Small intestine (tissue), 16 donors: ENCODE results near the gene NEIL3. TPM values are rescaled to one million over a fixed set of nuclear protein-coding genes. Genes with fewer than 3 reads are reported as not detected.
A peak's percentile ranks its signal among the peaks of the same experiment; 100 is the strongest.

ENCODE experiments used
- DNase-seq, 2 donors: peaks; one replicate each; pipeline versions ENCODE4 v3.0.0 to v3.0.0-alpha.2; 2013
- FAIRE-seq: peaks from 2 replicates; lab custom pipeline; 2012; peaks lifted over from hg19 to GRCh38; lab: Jason Lieb, UNC
- H3K27ac ChIP-seq, 3 donors: one replicate each; pipeline ENCODE4 v1.5.1; 2013; ENCODE audit warnings: low read length in 2 of 3, mild to moderate bottlenecking in 2 of 3, control low read depth in 1 of 3, inconsistent platforms in 1 of 3, low read depth in 1 of 3, moderate library complexity in 1 of 3
- H3K27me3 ChIP-seq, 3 donors: one replicate each; pipeline ENCODE4 v1.6.1; 2013; ENCODE audit warnings: low read length in 3 of 3, inconsistent platforms in 1 of 3; ENCODE audit not compliant: control insufficient read depth in 3 of 3, insufficient read depth in 3 of 3
- H3K36me3 ChIP-seq, 3 donors: one replicate each; pipeline ENCODE4 v1.6.1; 2013; ENCODE audit warnings: low read length in 3 of 3, inconsistent platforms in 1 of 3, low read depth in 1 of 3, mild to moderate bottlenecking in 1 of 3, moderate library complexity in 1 of 3; ENCODE audit not compliant: control insufficient read depth in 3 of 3, insufficient read depth in 2 of 3
- H3K4me1 ChIP-seq, 3 donors: one replicate each; pipeline ENCODE4 v1.6.1; 2013; ENCODE audit warnings: low read length in 2 of 3, inconsistent platforms in 1 of 3, low read depth in 1 of 3, mild to moderate bottlenecking in 1 of 3, moderate library complexity in 1 of 3; ENCODE audit not compliant: control insufficient read depth in 3 of 3, insufficient read depth in 2 of 3
- H3K4me3 ChIP-seq, 3 donors: one replicate each; pipeline ENCODE4 v1.5.1; 2013; ENCODE audit warnings: low read length in 3 of 3, control low read depth in 1 of 3, inconsistent platforms in 1 of 3, low read depth in 1 of 3, mild to moderate bottlenecking in 1 of 3, moderate library complexity in 1 of 3
- H3K9me3 ChIP-seq, 2 donors: one replicate each; pipeline ENCODE4 v1.6.1; 2013; ENCODE audit warnings: low read depth in 1 of 2, low read length in 1 of 2; ENCODE audit not compliant: control insufficient read depth in 2 of 2, insufficient read depth in 1 of 2
- WGBS, 3 donors: extraction: QIAGEN DNeasy Blood & Tissue Kit; methylation state at CpG; one replicate each; pipeline ENCODE4 v1.1.7; 2013; 5-methylcytosine and 5-hydroxymethylcytosine counted together
- long read RNA-seq, 10 donors: transcript quantifications; one replicate each; lab custom pipeline, GENCODE V29; 2026
- polyA plus RNA-seq, 4 donors: library from polyadenylated mRNA; stranded (reverse) in 3 of 4; unstranded in 1 of 4; fragments of 200-250 nt in 3 of 4; fragments of 120-200 nt in 1 of 4; gene quantifications; one replicate each; pipeline versions ENCODE4 v1.2.1 to v1.2.3, GENCODE V29; 2013
- donor health status: healthy with polysubstance abuse.
- donor health status: control.
- donor health status: control.
- donor health status: Bipolar disorder and iron deficiency.
- donor health status: healthy.

NEIL3 gene, protein sequence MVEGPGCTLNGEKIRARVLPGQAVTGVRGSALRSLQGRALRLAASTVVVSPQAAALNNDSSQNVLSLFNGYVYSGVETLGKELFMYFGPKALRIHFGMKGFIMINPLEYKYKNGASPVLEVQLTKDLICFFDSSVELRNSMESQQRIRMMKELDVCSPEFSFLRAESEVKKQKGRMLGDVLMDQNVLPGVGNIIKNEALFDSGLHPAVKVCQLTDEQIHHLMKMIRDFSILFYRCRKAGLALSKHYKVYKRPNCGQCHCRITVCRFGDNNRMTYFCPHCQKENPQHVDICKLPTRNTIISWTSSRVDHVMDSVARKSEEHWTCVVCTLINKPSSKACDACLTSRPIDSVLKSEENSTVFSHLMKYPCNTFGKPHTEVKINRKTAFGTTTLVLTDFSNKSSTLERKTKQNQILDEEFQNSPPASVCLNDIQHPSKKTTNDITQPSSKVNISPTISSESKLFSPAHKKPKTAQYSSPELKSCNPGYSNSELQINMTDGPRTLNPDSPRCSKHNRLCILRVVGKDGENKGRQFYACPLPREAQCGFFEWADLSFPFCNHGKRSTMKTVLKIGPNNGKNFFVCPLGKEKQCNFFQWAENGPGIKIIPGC
- polyA plus RNA-seq: 1 to 10 TPM in 2 of 4 donors, not detected in 2; 2.8 to 3.4 TPM
- long read RNA-seq, donor 1, partial matches to known transcripts: 0 of 1 reads
- long read RNA-seq, donor 1, other reads (novel, unspliced or antisense): 0 of 1 reads
- long read RNA-seq, donor 2: 0 reads
- long read RNA-seq, donor 3: 0 reads
- long read RNA-seq, donor 4: 0 reads
- long read RNA-seq, donor 5: 0 reads
- long read RNA-seq, donor 6: 0 reads
- long read RNA-seq, donor 7: 0 reads
- long read RNA-seq, donor 8: 0 reads
- long read RNA-seq, donor 9: 0 reads
- long read RNA-seq, donor 10: 0 reads

DNA sequence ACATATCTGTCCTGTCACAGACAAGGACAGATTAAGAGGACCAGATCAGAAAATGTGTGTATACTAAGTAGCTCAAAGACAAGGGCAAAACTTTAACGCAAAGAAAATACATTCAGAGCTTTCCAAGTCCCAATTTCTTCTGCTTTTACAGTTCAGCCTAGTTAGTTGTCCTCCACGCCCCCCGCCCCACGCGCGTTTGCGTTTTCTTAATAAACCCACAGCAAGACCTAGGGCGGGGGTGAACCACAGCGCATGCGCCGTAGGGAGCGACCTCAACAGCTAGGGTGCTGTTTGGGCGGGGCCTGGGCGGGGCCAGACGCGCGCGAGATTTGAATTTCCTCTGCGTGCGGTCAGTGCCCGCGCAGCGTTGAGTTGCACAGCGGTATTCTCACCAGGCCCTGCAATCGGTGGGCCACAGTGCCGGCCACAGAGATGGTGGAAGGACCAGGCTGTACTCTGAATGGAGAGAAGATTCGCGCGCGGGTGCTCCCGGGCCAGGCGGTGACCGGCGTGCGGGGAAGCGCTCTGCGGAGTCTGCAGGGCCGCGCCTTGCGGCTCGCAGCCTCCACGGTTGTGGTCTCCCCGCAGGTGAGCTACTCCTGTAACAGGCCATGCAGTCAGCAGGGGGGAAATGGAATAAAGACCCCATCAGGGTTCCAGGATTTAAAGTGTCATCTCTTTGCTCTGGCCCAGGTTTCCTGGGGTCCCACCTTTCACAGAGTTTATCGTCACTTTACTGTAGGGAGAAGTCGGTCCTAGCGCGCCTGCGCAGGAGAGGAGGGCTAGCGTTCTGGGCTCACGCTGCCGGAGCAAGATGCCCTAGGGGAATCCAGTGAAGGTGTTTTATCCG lies at the start of gene NEIL3:
TSS of gene NEIL3 (plus strand) at position 353 of the 850 bp plus-strand sequence. CDS start at position 433, 80 bp downstream.
- Histone ChIP-seq H3K36me3 (no peaks in the 10 kb centered on the region), H3K27ac (peak within 1 kb of the TSS in 1 of 3 donors; percentile 8), H3K27me3 (no peaks in the 10 kb centered on the region), H3K9me3 (no peaks in the 10 kb centered on the region), H3K4me3 (peak within 1 kb of the TSS; percentile 40 to 76 (median 61)), H3K4me1 (peaks cover 0 to 8% (median 0%) of the 10 kb centered on the region in 3 donors)
- DNase-seq (peak; percentile 91 to 94), FAIRE-seq (no peak)
- 0 to 1% (median 1%) methylated on average over 52 of the region's 52 CpGs for WGBS, 3 donors

DNA sequence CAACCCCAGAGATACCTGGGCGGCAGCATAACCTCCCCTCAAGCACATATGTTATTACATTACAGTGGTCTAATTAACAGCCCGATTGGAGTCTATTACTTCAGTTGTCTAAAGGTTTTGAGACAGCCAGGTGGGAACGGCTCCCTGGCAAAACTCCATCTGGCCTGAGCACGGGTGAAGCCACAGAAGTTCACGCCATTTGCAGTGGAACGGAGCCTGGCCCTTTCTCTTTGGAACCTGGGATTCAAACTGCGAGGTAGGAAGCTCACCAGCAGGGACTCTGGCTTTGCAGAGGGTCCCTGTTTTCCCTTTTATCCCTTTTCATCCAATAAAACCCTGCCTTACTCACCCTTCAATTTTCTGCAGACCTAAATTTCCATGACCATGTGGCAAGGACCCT lies 45.9 kb upstream of the NEIL3 start:
- Histone ChIP-seq H3K27me3 (no peaks in the 10 kb centered on the region), H3K4me3 (no peak overlapping the region), H3K4me1 (peaks cover 0 to 10% (median 0%) of the 10 kb centered on the region in 3 donors), H3K27ac (no peak overlapping the region), H3K9me3 (peaks cover 0 to 8% of the 10 kb centered on the region in 2 donors), H3K36me3 (no peaks in the 10 kb centered on the region)
- WGBS, 3 donors: 86 to 92% (median 90%) methylated on average over 7 of the region's 7 CpGs
- FAIRE-seq (no peak), DNase-seq (no peak)

DNA sequence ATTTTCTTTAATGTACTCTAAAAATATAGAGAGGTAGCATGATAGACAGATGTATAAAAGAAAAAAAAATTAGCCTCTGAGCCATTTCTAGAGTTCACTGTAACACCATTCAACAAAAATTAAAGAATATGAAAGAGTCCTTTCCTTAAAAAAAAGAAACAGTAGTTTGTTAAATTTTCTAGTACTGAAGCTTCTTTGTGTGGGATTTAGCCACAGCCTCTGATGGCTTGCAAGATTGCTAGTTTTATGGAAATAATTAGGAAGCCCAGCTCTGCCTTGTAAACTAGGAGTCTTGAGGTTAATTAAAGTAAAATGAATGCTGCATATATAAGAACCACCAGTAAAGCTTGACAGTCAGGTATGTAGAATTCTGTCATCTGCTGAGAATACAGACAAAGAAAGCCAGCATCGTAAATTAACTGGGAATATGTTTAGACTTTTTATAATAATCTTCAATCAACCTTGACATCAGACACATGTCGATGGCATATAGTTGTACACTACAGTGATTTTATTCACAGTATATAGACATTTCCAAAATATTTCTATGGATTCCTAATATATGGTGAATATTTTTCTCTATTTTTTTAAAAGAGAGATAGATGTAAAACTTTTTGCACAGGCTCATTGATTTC lies 44.8 kb upstream of the NEIL3 start:
- Histone ChIP-seq H3K9me3 (peaks cover 0 to 8% of the 10 kb centered on the region in 2 donors), H3K4me3 (no peak overlapping the region), H3K4me1 (peaks cover 0 to 10% (median 0%) of the 10 kb centered on the region in 3 donors), H3K36me3 (no peaks in the 10 kb centered on the region), H3K27me3 (no peaks in the 10 kb centered on the region), H3K27ac (peak overlapping the region in 1 of 3 donors; percentile 29)
- FAIRE-seq (no peak), DNase-seq (no peak)
- WGBS, 3 donors: 44 to 47% (median 46%) methylated on average over 2 of the region's 2 CpGs

DNA sequence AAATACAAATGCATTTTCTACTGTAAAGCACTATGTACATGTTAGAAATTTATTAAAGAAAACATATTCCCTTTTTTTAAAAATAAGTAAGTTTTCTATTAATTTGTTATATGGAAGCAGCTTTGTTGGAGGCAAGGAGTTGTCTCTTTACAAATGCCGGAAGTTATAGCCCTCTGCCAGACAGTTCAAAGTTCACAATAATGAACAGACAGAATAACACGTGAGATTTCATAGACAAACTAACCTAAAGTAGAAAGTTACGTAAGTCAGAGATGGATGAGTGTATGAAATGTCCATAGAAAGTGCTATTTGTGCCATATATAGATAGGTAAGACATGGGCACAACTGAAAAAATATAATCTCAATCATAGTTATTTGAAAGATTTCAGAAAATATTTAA lies 43.9 kb upstream of the NEIL3 start:
- Histone ChIP-seq H3K4me3 (no peak overlapping the region), H3K27me3 (no peaks in the 10 kb centered on the region), H3K27ac (peak overlapping the region in 1 of 3 donors; percentile 85), H3K36me3 (no peaks in the 10 kb centered on the region), H3K9me3 (peaks cover 0 to 8% of the 10 kb centered on the region in 2 donors), H3K4me1 (peaks cover 0 to 10% (median 0%) of the 10 kb centered on the region in 3 donors)
- 15 to 55% (median 27%) methylated on average over 3 of the region's 3 CpGs for WGBS, 3 donors
- no peak for FAIRE-seq
- peak; percentile 77 to 78 for DNase-seq

DNA sequence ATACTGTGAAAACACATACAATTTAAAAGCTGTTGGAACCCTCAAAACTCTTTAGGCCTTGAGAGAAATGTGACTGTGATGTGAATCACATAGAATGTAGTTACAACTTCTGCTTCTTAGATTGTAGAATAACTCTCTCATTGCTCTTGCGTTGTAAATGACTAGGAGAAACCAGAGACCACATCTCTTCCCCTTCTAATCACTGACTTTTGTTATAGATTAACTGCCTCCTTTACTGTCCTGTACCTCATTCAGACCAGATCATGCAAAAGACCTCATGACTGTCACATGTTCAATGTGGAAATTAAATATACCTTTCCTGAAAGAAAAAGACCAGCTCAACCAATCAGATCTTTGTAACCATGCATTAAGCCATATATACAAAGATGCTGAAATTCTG lies 43.2 kb upstream of the NEIL3 start:
- peaks cover 0 to 8% of the 10 kb centered on the region in 2 donors for H3K9me3 ChIP-seq
- H3K36me3 ChIP-seq: no peaks in the 10 kb centered on the region
- H3K27ac ChIP-seq: peak overlapping the region in 1 of 3 donors; percentile 85
- no peak overlapping the region for H3K4me3 ChIP-seq
- H3K4me1 ChIP-seq: peaks cover 0 to 11% (median 0%) of the 10 kb centered on the region in 3 donors
- FAIRE-seq: no peak
- H3K27me3 ChIP-seq: no peaks in the 10 kb centered on the region
- 78 to 91% (median 78%) methylated on average over 1 of the region's 1 CpG for WGBS, 3 donors
- DNase-seq: peak in 1 of 2 donors; percentile 75

DNA sequence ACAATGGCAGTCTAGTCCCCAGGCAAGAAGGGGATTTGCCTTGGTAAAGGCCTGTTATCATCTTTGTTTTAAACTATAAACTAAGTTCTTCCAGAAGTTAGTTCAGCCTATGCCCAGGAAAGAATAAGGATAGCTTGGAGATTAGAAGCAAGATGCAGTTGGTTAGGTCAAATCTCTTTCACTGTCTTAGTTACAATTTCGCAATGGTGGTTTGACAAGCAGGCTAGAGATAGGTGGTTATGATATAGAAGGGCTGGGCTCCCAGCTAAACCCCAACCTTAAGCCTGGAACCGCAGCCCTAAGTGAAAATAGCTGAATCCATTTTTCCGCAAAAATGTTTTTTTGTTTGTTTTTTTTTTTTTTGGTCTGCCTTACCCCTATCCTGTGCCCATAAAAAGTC lies 41.8 kb upstream of the NEIL3 start:
- 78 to 91% (median 79%) methylated on average over 3 of the region's 3 CpGs for WGBS, 3 donors
- H3K9me3 ChIP-seq: peaks cover 0 to 8% of the 10 kb centered on the region in 2 donors
- no peak overlapping the region for H3K4me3 ChIP-seq
- no peaks in the 10 kb centered on the region for H3K27me3 ChIP-seq
- H3K4me1 ChIP-seq: peaks cover 0 to 24% (median 0%) of the 10 kb centered on the region in 3 donors
- DNase-seq: no peak
- H3K36me3 ChIP-seq: no peaks in the 10 kb centered on the region
- FAIRE-seq: no peak
- no peak overlapping the region for H3K27ac ChIP-seq

DNA sequence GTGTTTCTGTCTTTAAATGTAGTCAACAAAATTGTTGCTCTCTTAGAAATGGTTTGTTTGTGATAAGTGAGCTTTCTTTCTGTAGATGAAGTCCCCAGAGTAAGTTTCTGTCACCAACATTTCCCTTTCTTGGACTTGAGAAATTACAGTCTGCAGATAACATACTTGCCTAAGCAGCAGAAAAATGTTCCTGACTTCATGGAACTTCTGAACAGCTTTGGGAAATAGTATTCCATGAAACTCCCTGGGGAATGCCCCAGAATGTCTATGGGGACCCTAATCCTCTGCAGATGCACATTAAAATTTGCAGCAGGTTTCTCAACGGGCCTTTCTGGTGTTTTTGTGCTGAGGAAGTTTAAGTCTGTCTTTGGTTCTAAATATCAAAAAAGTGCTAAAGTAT lies 38.6 kb upstream of the NEIL3 start:
- H3K4me3 ChIP-seq: no peak overlapping the region
- no peaks in the 10 kb centered on the region for H3K27me3 ChIP-seq
- H3K4me1 ChIP-seq: peaks cover 0 to 17% (median 0%) of the 10 kb centered on the region in 3 donors
- H3K27ac ChIP-seq: peak overlapping the region in 1 of 3 donors; percentile 53
- no peaks in the 10 kb centered on the region for H3K36me3 ChIP-seq
- DNase-seq: peak in 1 of 2 donors; percentile 38
- WGBS, 3 donors: 72 to 83% (median 77%) methylated on average over 1 of the region's 1 CpG
- FAIRE-seq: no peak
- peaks cover 0 to 15% of the 10 kb centered on the region in 2 donors for H3K9me3 ChIP-seq
